ENCODE data around the gene MED13.
"Not testable (repeated sequence)": the region's sequence is repeated elsewhere in the genome, so short reads cannot be mapped to it uniquely, and the experiment has no call there.

DNA sequence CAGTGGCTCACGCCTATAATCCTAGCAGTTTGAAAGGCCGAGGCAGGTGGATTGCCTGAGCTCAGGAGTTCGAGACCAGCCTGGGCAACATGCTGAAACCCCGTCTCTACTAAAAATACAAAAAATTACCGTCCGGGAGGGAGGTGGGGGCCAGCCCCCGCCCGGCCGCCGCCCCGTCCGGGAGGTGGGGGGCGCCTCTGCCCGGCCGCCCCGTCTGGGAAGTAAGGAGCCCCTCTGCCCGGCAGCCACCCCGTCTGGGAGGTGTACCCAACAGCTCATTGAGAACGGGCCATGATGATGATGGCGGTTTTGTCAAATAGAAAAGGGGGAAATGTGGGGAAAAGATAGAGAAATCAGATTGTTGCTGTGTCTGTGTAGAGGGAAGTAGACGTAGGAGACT, 7.8 kb upstream of the MED13 start:
- TF ChIP-seq, protein P1, sequence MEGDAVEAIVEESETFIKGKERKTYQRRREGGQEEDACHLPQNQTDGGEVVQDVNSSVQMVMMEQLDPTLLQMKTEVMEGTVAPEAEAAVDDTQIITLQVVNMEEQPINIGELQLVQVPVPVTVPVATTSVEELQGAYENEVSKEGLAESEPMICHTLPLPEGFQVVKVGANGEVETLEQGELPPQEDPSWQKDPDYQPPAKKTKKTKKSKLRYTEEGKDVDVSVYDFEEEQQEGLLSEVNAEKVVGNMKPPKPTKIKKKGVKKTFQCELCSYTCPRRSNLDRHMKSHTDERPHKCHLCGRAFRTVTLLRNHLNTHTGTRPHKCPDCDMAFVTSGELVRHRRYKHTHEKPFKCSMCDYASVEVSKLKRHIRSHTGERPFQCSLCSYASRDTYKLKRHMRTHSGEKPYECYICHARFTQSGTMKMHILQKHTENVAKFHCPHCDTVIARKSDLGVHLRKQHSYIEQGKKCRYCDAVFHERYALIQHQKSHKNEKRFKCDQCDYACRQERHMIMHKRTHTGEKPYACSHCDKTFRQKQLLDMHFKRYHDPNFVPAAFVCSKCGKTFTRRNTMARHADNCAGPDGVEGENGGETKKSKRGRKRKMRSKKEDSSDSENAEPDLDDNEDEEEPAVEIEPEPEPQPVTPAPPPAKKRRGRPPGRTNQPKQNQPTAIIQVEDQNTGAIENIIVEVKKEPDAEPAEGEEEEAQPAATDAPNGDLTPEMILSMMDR (IDR thresholded peaks at IDR 0.05): not testable (repeated sequence)
- TF ChIP-seq EP300, POLR2AphosphoS5, POLR2A (IDR thresholded peaks at IDR 0.05): not testable (repeated sequence)

Data from gastroesophageal sphincter (tissue), 3 donors.